Measurements from ENCODE around the gene MRPL55.

Gene MRPL55

DNA sequence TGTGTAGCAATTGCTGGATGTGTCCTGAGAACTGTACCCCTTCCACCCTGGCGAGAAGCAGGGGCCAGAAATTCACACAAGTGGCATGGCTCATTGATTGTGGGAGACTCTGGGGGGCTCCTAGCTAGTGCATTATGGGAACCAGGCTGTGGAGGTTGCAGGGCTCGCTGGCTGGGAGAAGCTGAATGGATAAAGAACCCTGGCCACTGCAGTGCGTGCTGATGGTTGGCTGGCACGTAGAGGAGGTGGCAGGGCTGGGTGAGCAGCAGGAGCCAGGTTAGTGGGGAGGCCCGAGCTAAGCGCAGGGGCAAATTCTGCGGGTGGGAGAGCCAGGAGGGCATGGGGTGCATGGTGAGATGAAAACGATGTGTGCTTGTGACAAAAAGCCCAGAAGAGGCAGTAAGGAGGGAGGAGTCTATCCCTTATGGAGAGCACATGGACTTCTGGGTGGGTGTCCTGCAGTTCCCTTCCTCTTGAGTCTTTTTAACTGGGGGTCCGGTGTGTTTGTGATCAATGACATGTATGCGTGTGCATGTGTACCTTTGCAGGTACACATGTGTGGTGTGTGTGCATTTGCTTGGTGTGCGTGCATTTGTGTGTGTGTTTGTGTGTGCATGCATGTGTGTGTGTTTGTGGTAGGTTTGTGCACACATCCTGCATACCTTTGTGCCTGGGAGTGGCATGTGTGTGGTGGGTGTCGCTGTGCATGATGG, 34.5 kb upstream of the MRPL55 start:
- peak; percentile 10 for DNase-seq (ENCODE audit: low spot score)
- in situ Hi-C loops (cut with MboI; ENCODE audit: low sequenced_read_pairs, unreplicated experiment): no loop called here
- TF ChIP-seq, protein P1, sequence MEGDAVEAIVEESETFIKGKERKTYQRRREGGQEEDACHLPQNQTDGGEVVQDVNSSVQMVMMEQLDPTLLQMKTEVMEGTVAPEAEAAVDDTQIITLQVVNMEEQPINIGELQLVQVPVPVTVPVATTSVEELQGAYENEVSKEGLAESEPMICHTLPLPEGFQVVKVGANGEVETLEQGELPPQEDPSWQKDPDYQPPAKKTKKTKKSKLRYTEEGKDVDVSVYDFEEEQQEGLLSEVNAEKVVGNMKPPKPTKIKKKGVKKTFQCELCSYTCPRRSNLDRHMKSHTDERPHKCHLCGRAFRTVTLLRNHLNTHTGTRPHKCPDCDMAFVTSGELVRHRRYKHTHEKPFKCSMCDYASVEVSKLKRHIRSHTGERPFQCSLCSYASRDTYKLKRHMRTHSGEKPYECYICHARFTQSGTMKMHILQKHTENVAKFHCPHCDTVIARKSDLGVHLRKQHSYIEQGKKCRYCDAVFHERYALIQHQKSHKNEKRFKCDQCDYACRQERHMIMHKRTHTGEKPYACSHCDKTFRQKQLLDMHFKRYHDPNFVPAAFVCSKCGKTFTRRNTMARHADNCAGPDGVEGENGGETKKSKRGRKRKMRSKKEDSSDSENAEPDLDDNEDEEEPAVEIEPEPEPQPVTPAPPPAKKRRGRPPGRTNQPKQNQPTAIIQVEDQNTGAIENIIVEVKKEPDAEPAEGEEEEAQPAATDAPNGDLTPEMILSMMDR (IDR thresholded peaks at IDR 0.05; ENCODE audit: borderline replicate concordance, control extremely low read depth, extremely low read depth, insufficient read depth, missing control alignments): no peak

- peak; percentile 12 for DNase-seq (ENCODE audit: low spot score)
- TF ChIP-seq, protein P1 (IDR thresholded peaks at IDR 0.05; ENCODE audit: borderline replicate concordance, control extremely low read depth, extremely low read depth, insufficient read depth, missing control alignments): no peak
- in situ Hi-C loops (cut with MboI; ENCODE audit: low sequenced_read_pairs, unreplicated experiment): no loop called here
Measured at GRCh38 chr1:228142701-228143136, 33.6 kb upstream of the MRPL55 start.

DNA sequence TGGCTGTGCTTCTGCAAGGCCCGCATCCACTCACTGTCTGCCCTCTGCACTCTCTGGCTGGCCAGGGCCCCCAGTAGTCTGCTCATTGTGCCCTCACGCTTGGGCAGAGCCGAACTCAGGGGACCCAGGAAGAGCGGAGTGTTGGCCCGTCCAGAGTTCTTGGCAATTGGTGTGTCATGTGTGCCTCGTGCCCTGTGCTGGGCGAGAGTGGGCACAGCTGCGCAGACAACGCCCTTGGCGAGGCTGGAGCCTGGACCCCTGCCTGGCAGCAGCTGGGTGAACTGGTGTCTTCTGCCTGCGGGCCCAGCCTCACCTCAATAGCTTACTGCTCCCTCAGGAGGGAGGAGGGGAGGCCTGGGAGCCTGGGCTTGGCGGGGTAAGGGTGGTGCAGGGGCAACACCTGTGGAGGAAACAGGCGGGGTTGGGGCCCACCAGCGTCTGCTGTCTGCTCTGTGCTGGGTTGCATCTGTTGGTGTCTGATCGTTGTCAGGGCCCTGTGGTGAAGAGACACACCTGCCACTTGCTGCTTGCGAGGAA, 33.1 kb upstream of the MRPL55 start:
- peak; percentile 17 for DNase-seq (ENCODE audit: low spot score)
- in situ Hi-C loops (cut with MboI; ENCODE audit: low sequenced_read_pairs, unreplicated experiment): no loop called here
- TF ChIP-seq, protein P1 (IDR thresholded peaks at IDR 0.05; ENCODE audit: borderline replicate concordance, control extremely low read depth, extremely low read depth, insufficient read depth, missing control alignments): no peak

GRCh38 chr1:228141226-228142044, 32.3 kb upstream of the MRPL55 start:
- peak; percentile 60 for DNase-seq (ENCODE audit: low spot score)
- TF ChIP-seq, protein P1 (IDR thresholded peaks at IDR 0.05; ENCODE audit: borderline replicate concordance, control extremely low read depth, extremely low read depth, insufficient read depth, missing control alignments): no peak
- in situ Hi-C loops (cut with MboI; ENCODE audit: low sequenced_read_pairs, unreplicated experiment): no loop called here

DNA sequence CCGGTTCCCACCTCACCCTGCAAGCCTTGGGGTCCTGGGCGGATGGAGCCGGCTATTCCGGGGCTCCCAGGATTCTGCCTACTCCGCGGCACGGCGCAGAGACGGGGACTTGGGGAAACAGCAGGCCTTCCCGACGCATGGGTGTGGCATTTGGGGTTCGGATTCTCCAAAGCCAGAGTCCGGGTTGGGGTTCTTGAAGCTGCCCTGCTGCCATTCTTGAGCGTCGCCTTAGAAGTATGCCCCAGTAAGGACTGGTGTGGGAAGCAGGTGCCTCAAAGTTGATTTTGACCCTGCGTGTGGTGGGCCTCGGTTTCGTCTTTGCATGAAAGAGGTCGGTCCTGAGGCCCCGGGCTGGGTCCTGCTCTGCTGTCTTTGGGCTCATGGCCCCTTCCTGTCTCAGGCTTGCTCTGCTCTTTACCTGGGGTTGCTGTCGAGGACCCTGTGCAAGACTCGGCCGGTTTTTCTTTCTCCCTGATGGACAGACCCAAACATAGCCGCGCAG, 31.7 kb upstream of the MRPL55 start:
- TF ChIP-seq, protein P1 (IDR thresholded peaks at IDR 0.05; ENCODE audit: borderline replicate concordance, control extremely low read depth, extremely low read depth, insufficient read depth, missing control alignments): no peak
- in situ Hi-C loops (cut with MboI; ENCODE audit: low sequenced_read_pairs, unreplicated experiment): no loop called here
- DNase-seq (ENCODE audit: low spot score): peak; percentile 37

- TF ChIP-seq, protein P1 (IDR thresholded peaks at IDR 0.05; ENCODE audit: borderline replicate concordance, control extremely low read depth, extremely low read depth, insufficient read depth, missing control alignments): peak; percentile 25
- DNase-seq (ENCODE audit: low spot score): peak; percentile 99
- in situ Hi-C loops (cut with MboI; ENCODE audit: low sequenced_read_pairs, unreplicated experiment): no loop called here
Measured at GRCh38 chr1:228139931-228140723, 31.0 kb upstream of the MRPL55 start, which contains the start of gene GUK1. Gene GUK1 (plus strand): TSS chr1:228140279. CDS start chr1:228140303, 24 bp downstream.
